AG09309 (cell line): ENCODE data around the gene PRXL2B.

Experiments used
- DNase-seq: peaks from one replicate; pipeline ENCODE4 v3.0.0-alpha.2; 2010; ENCODE audit warnings: low read depth
- H3K4me3 ChIP-seq: 2 replicates; pipeline ENCODE4 v1.5.1; 2011; ENCODE audit warnings: mild to moderate bottlenecking, low read depth, low read length, moderate library complexity; ENCODE audit not compliant: control insufficient read depth
- TF ChIP-seq, protein P1 (sequence below): IDR thresholded peaks from 2 replicates; pipeline ENCODE4 v1.5.1; 2011; ENCODE audit warnings: mild to moderate bottlenecking, low read depth, low read length, inconsistent platforms; ENCODE audit not compliant: insufficient read depth, control insufficient read depth; ENCODE audit errors: missing control alignments

Gene PRXL2B

DNA sequence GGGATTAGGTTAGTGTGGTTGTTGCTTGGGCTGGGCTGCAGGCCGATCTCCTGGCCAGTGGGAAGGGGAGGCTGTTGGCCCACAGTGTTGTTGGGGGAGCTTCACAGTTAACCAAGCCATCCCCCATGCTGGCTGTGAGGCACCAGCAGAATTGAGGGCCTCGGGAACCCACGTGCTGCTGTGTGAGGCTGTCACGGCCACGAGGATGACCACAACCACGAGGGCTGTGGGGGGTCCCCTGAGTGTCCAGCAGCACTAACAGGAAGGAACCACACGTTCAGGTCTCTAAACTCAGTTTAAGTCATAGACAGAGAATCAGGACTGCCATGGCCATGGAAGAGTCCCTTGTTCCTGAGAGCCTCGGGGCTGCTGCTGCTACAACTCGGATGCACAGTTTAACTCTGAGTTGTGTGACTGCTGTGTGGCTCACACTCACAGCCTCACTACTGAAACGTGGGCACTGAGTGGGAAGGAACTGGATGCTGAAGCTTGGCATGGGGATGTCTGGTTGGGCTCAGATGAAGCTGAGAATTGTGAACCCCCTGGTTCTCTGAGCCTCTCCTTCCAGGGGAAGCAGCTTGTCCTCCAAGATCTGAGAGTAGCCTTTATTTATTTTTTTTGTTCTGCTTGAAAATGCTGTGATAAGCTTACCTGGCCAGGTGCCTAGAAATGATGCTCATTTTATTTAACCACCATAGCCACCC is 51.0 kb downstream of the PRXL2B start:
- no peak for DNase-seq
- TF ChIP-seq, protein P1, sequence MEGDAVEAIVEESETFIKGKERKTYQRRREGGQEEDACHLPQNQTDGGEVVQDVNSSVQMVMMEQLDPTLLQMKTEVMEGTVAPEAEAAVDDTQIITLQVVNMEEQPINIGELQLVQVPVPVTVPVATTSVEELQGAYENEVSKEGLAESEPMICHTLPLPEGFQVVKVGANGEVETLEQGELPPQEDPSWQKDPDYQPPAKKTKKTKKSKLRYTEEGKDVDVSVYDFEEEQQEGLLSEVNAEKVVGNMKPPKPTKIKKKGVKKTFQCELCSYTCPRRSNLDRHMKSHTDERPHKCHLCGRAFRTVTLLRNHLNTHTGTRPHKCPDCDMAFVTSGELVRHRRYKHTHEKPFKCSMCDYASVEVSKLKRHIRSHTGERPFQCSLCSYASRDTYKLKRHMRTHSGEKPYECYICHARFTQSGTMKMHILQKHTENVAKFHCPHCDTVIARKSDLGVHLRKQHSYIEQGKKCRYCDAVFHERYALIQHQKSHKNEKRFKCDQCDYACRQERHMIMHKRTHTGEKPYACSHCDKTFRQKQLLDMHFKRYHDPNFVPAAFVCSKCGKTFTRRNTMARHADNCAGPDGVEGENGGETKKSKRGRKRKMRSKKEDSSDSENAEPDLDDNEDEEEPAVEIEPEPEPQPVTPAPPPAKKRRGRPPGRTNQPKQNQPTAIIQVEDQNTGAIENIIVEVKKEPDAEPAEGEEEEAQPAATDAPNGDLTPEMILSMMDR, result no peak
- no peak overlapping the region for H3K4me3 ChIP-seq

DNA sequence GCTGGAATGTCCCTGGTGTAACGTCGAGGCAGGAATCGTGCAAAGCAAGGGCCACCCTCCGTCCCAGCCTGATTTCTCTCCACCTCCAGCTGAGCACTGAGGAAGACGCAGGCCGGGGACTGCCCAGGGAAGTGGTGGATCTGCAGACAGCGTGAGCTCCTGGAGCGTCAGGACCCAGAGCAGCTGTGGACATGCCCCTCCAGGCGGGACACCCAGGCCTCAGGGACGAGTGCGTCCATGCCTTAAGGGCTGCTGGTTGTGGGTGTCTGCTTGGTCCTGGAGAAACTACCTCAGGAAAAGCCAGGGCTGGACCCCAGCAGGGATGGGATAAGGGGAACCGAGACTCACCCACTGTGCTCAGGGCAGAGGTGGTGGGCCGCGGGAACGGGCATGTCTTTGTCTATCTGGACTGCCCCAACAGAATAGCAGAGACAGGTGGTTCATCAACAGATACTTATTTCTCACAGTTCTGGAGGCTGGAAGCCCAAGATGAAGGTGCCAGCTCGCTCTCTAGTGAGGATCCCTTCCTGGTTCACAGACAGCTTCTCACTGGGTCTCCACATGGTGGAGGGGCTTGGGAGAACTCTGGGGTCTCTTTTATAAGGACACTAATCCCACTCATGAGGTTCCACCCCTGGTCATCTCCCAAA is 52.0 kb downstream of the PRXL2B start:
- no peak overlapping the region for H3K4me3 ChIP-seq
- TF ChIP-seq, protein P1, result no peak
- no peak for DNase-seq

DNA sequence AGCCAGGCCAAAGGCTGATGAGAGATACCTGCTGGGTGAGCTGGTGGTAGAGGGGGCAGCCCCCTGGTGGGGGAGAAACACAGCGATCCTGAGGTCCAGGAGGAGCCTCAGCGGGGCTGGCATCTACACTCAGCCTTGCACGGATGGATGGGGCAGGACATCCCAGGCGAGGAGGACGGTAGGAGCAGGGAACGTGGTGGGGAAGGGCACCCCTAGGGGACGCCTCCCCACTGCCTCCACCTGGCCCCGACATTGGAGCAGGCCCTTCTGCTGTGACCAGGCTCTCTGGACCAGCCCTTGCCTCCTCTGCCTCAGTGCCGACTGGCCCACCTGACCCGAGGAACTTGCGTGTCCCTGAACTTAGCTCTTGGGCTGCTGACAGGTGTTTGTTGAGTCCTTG is 52.6 kb downstream of the PRXL2B start:
- TF ChIP-seq, protein P1, result no peak
- no peak for DNase-seq
- no peak overlapping the region for H3K4me3 ChIP-seq

- TF ChIP-seq, protein P1, result no peak
- no peak for DNase-seq
- no peak overlapping the region for H3K4me3 ChIP-seq
These were observed 53.3 kb downstream of the PRXL2B start for GRCh38 chr1:2639607-2640521.

DNA sequence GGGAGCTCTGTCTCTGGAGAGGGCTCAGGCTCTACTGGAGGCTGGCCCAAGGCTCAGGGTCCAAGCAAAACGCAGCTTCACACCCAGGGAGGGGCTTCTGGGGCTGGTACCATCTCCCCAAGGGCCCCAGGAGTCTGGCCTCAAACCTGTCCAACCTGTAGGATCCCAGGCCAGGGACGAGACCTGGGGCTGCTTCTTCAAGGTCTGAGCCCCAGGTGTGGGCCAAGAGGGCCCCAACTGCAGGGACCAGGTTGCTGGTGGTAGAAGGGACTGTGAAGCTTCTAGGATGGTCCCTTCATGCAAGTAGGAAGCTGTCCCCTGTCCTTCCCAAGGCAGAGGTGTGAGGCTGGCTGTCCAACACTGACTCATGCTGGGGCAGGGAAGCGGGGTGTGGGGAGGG is 54.0 kb downstream of the PRXL2B start:
- no peak for DNase-seq
- H3K4me3 ChIP-seq, result no peak overlapping the region
- TF ChIP-seq, protein P1, result no peak
